ENCODE measurements around the gene VAV1. TPM values are rescaled to one million over a fixed set of nuclear protein-coding genes. Genes with fewer than 3 reads are reported as not detected.
A peak's percentile ranks its signal among the peaks of the same experiment; 100 is the strongest.

Gene VAV1
- total and polyA plus RNA-seq, 2 donors (not counting 3 experiments of a cell fraction or from before 2014, with no cell fraction given): not detected

DNA sequence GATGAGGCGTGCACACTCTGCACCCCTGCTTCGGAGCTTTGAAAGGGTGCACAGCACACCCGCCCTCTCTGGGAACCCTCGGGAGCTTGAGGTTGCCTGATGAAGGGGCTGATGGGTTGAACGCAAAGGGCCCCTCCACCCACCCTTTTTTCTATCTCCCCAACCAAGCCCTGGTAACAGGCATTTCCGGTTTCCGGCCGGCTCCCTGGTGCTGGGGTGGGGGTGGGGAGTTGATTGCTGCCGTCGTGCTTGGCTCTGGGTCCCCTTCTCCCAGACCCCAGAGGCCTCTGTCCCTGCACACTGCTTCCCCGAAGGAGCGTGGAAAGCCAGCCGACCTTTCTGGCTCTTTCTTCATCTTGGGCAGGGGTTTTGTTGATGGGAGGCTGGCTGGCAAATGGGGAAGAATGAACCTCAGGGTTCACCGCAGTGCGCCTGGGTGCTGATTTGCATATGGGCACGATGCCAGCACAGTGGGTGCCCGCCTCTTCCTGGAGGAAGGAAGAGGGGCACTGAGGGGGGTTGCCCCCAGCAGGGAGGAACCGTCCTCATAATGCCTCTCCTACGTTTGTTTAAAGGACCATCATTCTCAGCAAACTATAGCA is 29.1 kb downstream of the VAV1 start:
- H3K4me1 ChIP-seq (ENCODE audit: control insufficient read depth, extremely low read depth, insufficient read depth, low read length): peaks cover 18% of the 10 kb centered on the region
- H3K36me3 ChIP-seq (ENCODE audit: control insufficient read depth in 2 of 2, extremely low read depth in 1 of 2, insufficient read depth in 2 of 2, low read length in 2 of 2): no peaks in the 10 kb centered on the region
- H2AFZ ChIP-seq (ENCODE audit: low read depth, low read length): peak overlapping the region; percentile 98
- peak overlapping the region in 2 of 3 experiments; percentile 3 to 15 for H3K4me3 ChIP-seq (replicated peaks in 1 of 3; ENCODE audit: insufficient read depth in 1 of 3, low read depth in 1 of 3, low read length in 3 of 3)
- FAIRE-seq: no peak
- TF ChIP-seq MYC (IDR thresholded peaks at IDR 0.05; ENCODE audit: low read depth, low read length) (no peak), JUN (IDR thresholded peaks at IDR 0.05; ENCODE audit: borderline replicate concordance, insufficient read depth, insufficient read length, low read depth) (no peak), MAX (IDR thresholded peaks at IDR 0.05; ENCODE audit: insufficient read depth, insufficient read length) (no peak), FOS (IDR thresholded peaks at IDR 0.05; ENCODE audit: borderline replicate concordance, insufficient read depth, low read length) (no peak), POLR2A (IDR thresholded peaks at IDR 0.05; ENCODE audit: low read depth, low read length) (no peak), GATA2 (IDR thresholded peaks at IDR 0.05; ENCODE audit: insufficient read depth, insufficient read length, low read depth, low read length) (no peak), POLR2AphosphoS5 (IDR thresholded peaks at IDR 0.05; ENCODE audit: insufficient read depth, low read depth, low read length) (no peak), EZH2 (IDR thresholded peaks at IDR 0.05; ENCODE audit: borderline replicate concordance, low read depth, low read length, severe bottlenecking) (no peak)
- TF ChIP-seq, protein P1, sequence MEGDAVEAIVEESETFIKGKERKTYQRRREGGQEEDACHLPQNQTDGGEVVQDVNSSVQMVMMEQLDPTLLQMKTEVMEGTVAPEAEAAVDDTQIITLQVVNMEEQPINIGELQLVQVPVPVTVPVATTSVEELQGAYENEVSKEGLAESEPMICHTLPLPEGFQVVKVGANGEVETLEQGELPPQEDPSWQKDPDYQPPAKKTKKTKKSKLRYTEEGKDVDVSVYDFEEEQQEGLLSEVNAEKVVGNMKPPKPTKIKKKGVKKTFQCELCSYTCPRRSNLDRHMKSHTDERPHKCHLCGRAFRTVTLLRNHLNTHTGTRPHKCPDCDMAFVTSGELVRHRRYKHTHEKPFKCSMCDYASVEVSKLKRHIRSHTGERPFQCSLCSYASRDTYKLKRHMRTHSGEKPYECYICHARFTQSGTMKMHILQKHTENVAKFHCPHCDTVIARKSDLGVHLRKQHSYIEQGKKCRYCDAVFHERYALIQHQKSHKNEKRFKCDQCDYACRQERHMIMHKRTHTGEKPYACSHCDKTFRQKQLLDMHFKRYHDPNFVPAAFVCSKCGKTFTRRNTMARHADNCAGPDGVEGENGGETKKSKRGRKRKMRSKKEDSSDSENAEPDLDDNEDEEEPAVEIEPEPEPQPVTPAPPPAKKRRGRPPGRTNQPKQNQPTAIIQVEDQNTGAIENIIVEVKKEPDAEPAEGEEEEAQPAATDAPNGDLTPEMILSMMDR (IDR thresholded peaks at IDR 0.05; ENCODE audit: extremely low read depth in 1 of 2, insufficient read depth in 1 of 2, low read depth in 1 of 2, low read length in 2 of 2): no peak
- dilution Hi-C loops (cut with MboI; ENCODE audit: extremely low pct_ligation_motif_present, low sequenced_read_pairs): no loop called here
- peak; percentile 9 for DNase-seq (ENCODE audit: low read depth, low spot score)
- no peaks in the 10 kb centered on the region for H3K79me2 ChIP-seq (ENCODE audit: control insufficient read depth, insufficient read depth, low read length)
- ChIA-PET POLR2A (no interaction called here), CTCF (interaction anchor here (1.0 to 2.1 kb wide), 5 partner anchors 12 to 62 kb away, joined by 3 to 7 read pairs (median 5); no protein-coding TSS in a partner anchor)
- peak overlapping the region; percentile 43 for H3K4me2 ChIP-seq (ENCODE audit: insufficient read depth, low read length)
- BruUV-seq (replicated peaks): no TSS peak
- no peaks in the 10 kb centered on the region for H3K27me3 ChIP-seq (ENCODE audit: control insufficient read depth in 2 of 2, insufficient read depth in 2 of 2, low read length in 2 of 2)
- H3K9me3 ChIP-seq (replicated peaks; ENCODE audit: control insufficient read depth, insufficient read depth, low read length): no peaks in the 10 kb centered on the region
- intact Hi-C loops (cut with micrococcal nuclease): loop anchor here (1.0 to 5.0 kb wide), 2 partner anchors 61 to 64 kb away; partner anchors contain the start of genes GPR108 and TRIP10
- peak overlapping the region; percentile 12 for H3K9ac ChIP-seq (replicated peaks; ENCODE audit: extremely low read depth, insufficient read depth, low read length)
- H3K27ac ChIP-seq (ENCODE audit: insufficient read depth, low read depth, low read length): peak overlapping the region; percentile 38
- H3K9me1 ChIP-seq (replicated peaks; ENCODE audit: control insufficient read depth, extremely low read depth, insufficient read depth, low read length): no peaks in the 10 kb centered on the region
- no peaks in the 10 kb centered on the region for H4K20me1 ChIP-seq (replicated peaks; ENCODE audit: control insufficient read depth, extremely low read depth, insufficient read depth, low read length)
